GM12874 (cell line): Measurements from ENCODE around the gene THBS3.

Experiments used
- CTCF ChIP-seq: IDR thresholded peaks from 2 replicates; pipeline ENCODE4 v1.5.1; 2011; ENCODE audit warnings: low read depth, mild to moderate bottlenecking, control low read depth, low read length, moderate library complexity; ENCODE audit not compliant: insufficient read depth

THBS3 gene

GRCh38 chr1:155192346-155193274 lies 15.1 kb downstream of the THBS3 start:
- no peak for TF ChIP-seq CTCF

- no peak for TF ChIP-seq CTCF
Observed at GRCh38 chr1:155191904-155192303, 15.8 kb downstream of the THBS3 start.

- TF ChIP-seq CTCF = no peak
Observed at GRCh38 chr1:155188268-155188667, 19.4 kb downstream of the THBS3 start.

GRCh38 chr1:155187456-155187891 lies 20.2 kb downstream of the THBS3 start:
- no peak for TF ChIP-seq CTCF

GRCh38 chr1:155186794-155187455 lies 20.8 kb downstream of the THBS3 start:
- TF ChIP-seq CTCF = no peak

- TF ChIP-seq CTCF = no peak
Observed at GRCh38 chr1:155186067-155186793, 21.5 kb downstream of the THBS3 start.

- no peak for TF ChIP-seq CTCF
Observed at GRCh38 chr1:155185783-155186066, 22.0 kb downstream of the THBS3 start.
